WTC11 (cell line): ENCODE results near the gene NELFA. TPM values are rescaled to one million over a fixed set of nuclear protein-coding genes. Genes with fewer than 3 reads are reported as not detected.

ENCODE experiments used
- ATAC-seq: fragments of 200-7000 bp; cut with Tn5 transposase; 2 replicates; pipeline ENCODE4 v1.10.0; 2021; ENCODE audit warnings: mild to moderate bottlenecking, moderate library complexity
- CTCF ChIA-PET: fragments of 300-600 bp; sonication (Branson Sonifier 250); formaldehyde crosslinking; loops from one replicate; lab custom pipeline; 2021; ENCODE audit warnings: antibody characterized with exemption; lab: Charles Lee
- POLR2A ChIA-PET: fragments of 350-600 bp; sonication (Branson Sonifier 250); formaldehyde crosslinking; loops from one replicate; lab custom pipeline; 2021; ENCODE audit warnings: antibody characterized with exemption; lab: Charles Lee
- DNase-seq: peaks from one replicate; pipeline ENCODE4 v3.0.0; 2021; ENCODE audit warnings: low spot score
- H3K27ac Mint-ChIP-seq: 2 replicates; pipeline ENCODE4 v1.8.0; 2021; ENCODE audit warnings: mixed read lengths
- H3K27me3 Mint-ChIP-seq: 2 replicates; pipeline ENCODE4 v1.8.0; 2021; ENCODE audit warnings: low read depth, mild to moderate bottlenecking, moderate library complexity, mixed read lengths
- H3K36me3 Mint-ChIP-seq: 2 replicates; pipeline ENCODE4 v1.8.0; 2021; ENCODE audit warnings: mixed read lengths
- H3K4me1 Mint-ChIP-seq: 2 replicates; pipeline ENCODE4 v1.8.0; 2022; ENCODE audit warnings: mixed read lengths
- H3K4me3 Mint-ChIP-seq: 2 replicates; pipeline ENCODE4 v1.8.0; 2021; ENCODE audit warnings: mild to moderate bottlenecking, moderate library complexity, mixed read lengths
- H3K9me3 Mint-ChIP-seq: 2 replicates; pipeline ENCODE4 v1.8.0; 2021; ENCODE audit warnings: mixed read lengths
- AFF4 ChIP-seq: sonication (generic); formaldehyde crosslinking; IDR thresholded peaks from 2 replicates; pipeline ENCODE4 v1.8.1; 2023; ENCODE audit warnings: mild to moderate bottlenecking, missing genetic modification reagents, borderline replicate concordance
- CBFB ChIP-seq: sonication (generic); formaldehyde crosslinking; IDR thresholded peaks from 2 replicates; pipeline ENCODE4 v1.8.1; 2022; ENCODE audit warnings: mild to moderate bottlenecking, low read depth, missing genetic modification reagents
- E2F1 ChIP-seq: sonication (generic); formaldehyde crosslinking; IDR thresholded peaks from 2 replicates; pipeline ENCODE4 v1.8.0; 2022; ENCODE audit warnings: mild to moderate bottlenecking, missing genetic modification reagents
- FOXK1 ChIP-seq: sonication (generic); formaldehyde crosslinking; IDR thresholded peaks from 2 replicates; pipeline ENCODE4 v1.8.0; 2022; ENCODE audit warnings: mild to moderate bottlenecking, moderate library complexity, missing genetic modification reagents
- FOXP4 ChIP-seq: sonication (generic); formaldehyde crosslinking; IDR thresholded peaks from 2 replicates; pipeline ENCODE4 v1.8.0; 2022; ENCODE audit warnings: mild to moderate bottlenecking, missing genetic modification reagents
- GRHL2 ChIP-seq: fragments of 250-450 bp; sonication (Bioruptor Pico); IDR thresholded peaks from 2 replicates; pipeline ENCODE4 v1.8.0; 2022; ENCODE audit warnings: mild to moderate bottlenecking, moderate library complexity; ENCODE audit not compliant: insufficient replicate concordance, severe bottlenecking
- HMGA2 ChIP-seq: fragments of 250-450 bp; sonication (Bioruptor Pico); IDR thresholded peaks from 2 replicates; pipeline ENCODE4 v1.4.0; 2021; ENCODE audit warnings: mild to moderate bottlenecking, moderate library complexity
- IRF2 ChIP-seq: sonication (generic); formaldehyde crosslinking; IDR thresholded peaks from 2 replicates; pipeline ENCODE4 v1.8.0; 2022; ENCODE audit warnings: low read depth, missing genetic modification reagents, borderline replicate concordance
- MXD4 ChIP-seq: fragments of 250-450 bp; sonication (Bioruptor Pico); IDR thresholded peaks from 2 replicates; pipeline ENCODE4 v1.8.0; 2021; ENCODE audit warnings: mild to moderate bottlenecking, moderate library complexity, borderline replicate concordance
- MYBL2 ChIP-seq: sonication (generic); formaldehyde crosslinking; IDR thresholded peaks from 2 replicates; pipeline ENCODE4 v1.8.1; 2023; ENCODE audit warnings: mild to moderate bottlenecking, moderate library complexity, missing genetic modification reagents
- NFATC4 ChIP-seq: fragments of 250-450 bp; sonication (Bioruptor Pico); IDR thresholded peaks from 2 replicates; pipeline ENCODE4 v1.9.0; 2021; ENCODE audit warnings: mild to moderate bottlenecking
- NFE2L1 ChIP-seq: sonication (generic); formaldehyde crosslinking; IDR thresholded peaks from 2 replicates; pipeline ENCODE4 v1.8.1; 2023; ENCODE audit warnings: missing genetic modification reagents
- NR1H2 ChIP-seq: sonication (generic); formaldehyde crosslinking; IDR thresholded peaks from 2 replicates; pipeline ENCODE4 v1.9.0; 2021; ENCODE audit warnings: mild to moderate bottlenecking, moderate library complexity, missing genetic modification reagents
- PRRX2 ChIP-seq: fragments of 250-450 bp; sonication (Bioruptor Pico); IDR thresholded peaks from 2 replicates; pipeline ENCODE4 v1.8.0; 2021; ENCODE audit warnings: mild to moderate bottlenecking
- RELA ChIP-seq: sonication (generic); formaldehyde crosslinking; IDR thresholded peaks from 2 replicates; pipeline ENCODE4 v1.8.1; 2022; ENCODE audit warnings: missing genetic modification reagents, mild to moderate bottlenecking, borderline replicate concordance
- SMAD4 ChIP-seq: sonication (generic); formaldehyde crosslinking; IDR thresholded peaks from 2 replicates; pipeline ENCODE4 v1.8.0; 2022; ENCODE audit warnings: mild to moderate bottlenecking, missing genetic modification reagents
- USF1 ChIP-seq: sonication (generic); formaldehyde crosslinking; IDR thresholded peaks from 2 replicates; pipeline ENCODE4 v1.8.0; 2022; ENCODE audit warnings: mild to moderate bottlenecking, missing genetic modification reagents
- ZNF317 ChIP-seq: sonication (generic); formaldehyde crosslinking; IDR thresholded peaks from 2 replicates; pipeline ENCODE4 v1.8.1; 2023; ENCODE audit warnings: low read depth, mild to moderate bottlenecking, moderate library complexity, missing genetic modification reagents, borderline replicate concordance
- ZNF423 ChIP-seq: fragments of 250-450 bp; sonication (Bioruptor Pico); IDR thresholded peaks from 2 replicates; pipeline ENCODE4 v2.1.2; 2022; ENCODE audit warnings: mild to moderate bottlenecking, moderate library complexity
- ZNF671 ChIP-seq: fragments of 250-450 bp; sonication (Bioruptor Pico); IDR thresholded peaks from 2 replicates; pipeline ENCODE4 v1.8.0; 2021; ENCODE audit warnings: mild to moderate bottlenecking
- total RNA-seq: library from RNA; stranded (reverse); gene quantifications from 3 replicates; pipeline ENCODE4 v1.2.3, GENCODE V29; 2021
- TF ChIP-seq, protein P1 (sequence below): fragments of 250-450 bp; sonication (Bioruptor Pico); IDR thresholded peaks from 2 replicates; pipeline ENCODE4 v1.9.0; 2021; ENCODE audit warnings: moderate library complexity, mild to moderate bottlenecking, inconsistent platforms, borderline replicate concordance
- TF ChIP-seq, protein P2 (sequence below): sonication (generic); formaldehyde crosslinking; IDR thresholded peaks from 2 replicates; pipeline ENCODE4 v1.8.1; 2023; ENCODE audit warnings: mild to moderate bottlenecking, missing genetic modification reagents, moderate library complexity
- TF ChIP-seq, protein P3 (sequence below): fragments of 250-450 bp; sonication (Bioruptor Pico); IDR thresholded peaks from 2 replicates; pipeline ENCODE4 v2.1.2; 2022; ENCODE audit warnings: mild to moderate bottlenecking, moderate library complexity

NELFA gene
- total RNA-seq, 1 experiment from 2014 or later = 72.6 TPM

GRCh38 chr4:1975880-1976279 is 32.9 kb downstream of the NELFA start (continued):
- TF ChIP-seq AFF4 (CRISPR knock-in tag) = no peak
- no peak for TF ChIP-seq USF1 (CRISPR knock-in tag)
- TF ChIP-seq, protein P1, sequence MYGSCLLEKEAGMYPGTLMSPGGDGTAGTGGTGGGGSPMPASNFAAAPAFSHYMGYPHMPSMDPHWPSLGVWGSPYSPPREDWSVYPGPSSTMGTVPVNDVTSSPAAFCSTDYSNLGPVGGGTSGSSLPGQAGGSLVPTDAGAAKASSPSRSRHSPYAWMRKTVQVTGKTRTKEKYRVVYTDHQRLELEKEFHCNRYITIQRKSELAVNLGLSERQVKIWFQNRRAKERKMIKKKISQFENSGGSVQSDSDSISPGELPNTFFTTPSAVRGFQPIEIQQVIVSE (CRISPR knock-in tag) = no peak
- no peak for TF ChIP-seq FOXK1

DNA sequence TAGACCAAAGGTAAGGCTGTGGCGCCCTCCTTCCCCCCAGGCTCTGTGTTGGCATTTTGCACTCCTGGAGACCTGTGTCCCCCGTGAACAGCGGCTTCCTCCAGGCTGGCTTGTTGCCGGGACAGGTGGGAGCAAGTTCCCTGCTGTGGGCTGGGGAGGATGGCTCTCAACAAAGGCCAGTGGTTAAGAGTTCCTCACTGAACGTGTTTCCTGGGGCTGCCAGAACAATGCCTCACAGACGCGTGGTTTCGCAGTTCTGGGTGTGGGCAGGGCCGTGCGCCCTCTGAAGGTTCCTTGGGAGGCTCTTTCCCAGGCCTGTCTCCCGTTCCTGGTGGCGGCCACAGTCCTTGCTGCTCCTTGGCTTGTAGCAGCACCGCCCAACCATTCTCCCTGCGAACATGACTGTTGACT is 33.4 kb downstream of the NELFA start:
- no peak for TF ChIP-seq NFATC4 (CRISPR knock-in tag)
- no peak for TF ChIP-seq ZNF671 (CRISPR knock-in tag)
- no peak for TF ChIP-seq NFE2L1 (CRISPR knock-in tag)
- TF ChIP-seq, protein P2, sequence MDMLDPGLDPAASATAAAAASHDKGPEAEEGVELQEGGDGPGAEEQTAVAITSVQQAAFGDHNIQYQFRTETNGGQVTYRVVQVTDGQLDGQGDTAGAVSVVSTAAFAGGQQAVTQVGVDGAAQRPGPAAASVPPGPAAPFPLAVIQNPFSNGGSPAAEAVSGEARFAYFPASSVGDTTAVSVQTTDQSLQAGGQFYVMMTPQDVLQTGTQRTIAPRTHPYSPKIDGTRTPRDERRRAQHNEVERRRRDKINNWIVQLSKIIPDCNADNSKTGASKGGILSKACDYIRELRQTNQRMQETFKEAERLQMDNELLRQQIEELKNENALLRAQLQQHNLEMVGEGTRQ (CRISPR knock-in tag) = no peak
- TF ChIP-seq IRF2 (CRISPR knock-in tag) = no peak
- TF ChIP-seq CBFB = no peak
- TF ChIP-seq HMGA2 (CRISPR knock-in tag) = no peak
- TF ChIP-seq GRHL2 (CRISPR knock-in tag) = no peak
- no peak for TF ChIP-seq SMAD4 (CRISPR knock-in tag)
- TF ChIP-seq FOXP4 (CRISPR knock-in tag) = no peak
- TF ChIP-seq RELA (CRISPR knock-in tag) = no peak
- TF ChIP-seq PRRX2 (CRISPR knock-in tag) = no peak
- TF ChIP-seq MXD4 (CRISPR knock-in tag) = no peak
- no peak for TF ChIP-seq NR1H2 (CRISPR knock-in tag)
- TF ChIP-seq, protein P3, sequence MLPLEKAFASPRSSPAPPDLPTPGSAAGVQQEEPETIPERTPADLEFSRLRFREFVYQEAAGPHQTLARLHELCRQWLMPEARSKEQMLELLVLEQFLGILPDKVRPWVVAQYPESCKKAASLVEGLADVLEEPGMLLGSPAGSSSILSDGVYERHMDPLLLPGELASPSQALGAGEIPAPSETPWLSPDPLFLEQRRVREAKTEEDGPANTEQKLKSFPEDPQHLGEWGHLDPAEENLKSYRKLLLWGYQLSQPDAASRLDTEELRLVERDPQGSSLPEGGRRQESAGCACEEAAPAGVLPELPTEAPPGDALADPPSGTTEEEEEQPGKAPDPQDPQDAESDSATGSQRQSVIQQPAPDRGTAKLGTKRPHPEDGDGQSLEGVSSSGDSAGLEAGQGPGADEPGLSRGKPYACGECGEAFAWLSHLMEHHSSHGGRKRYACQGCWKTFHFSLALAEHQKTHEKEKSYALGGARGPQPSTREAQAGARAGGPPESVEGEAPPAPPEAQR (CRISPR knock-in tag) = no peak
- no peak for TF ChIP-seq ZNF317
- TF ChIP-seq ZNF423 (CRISPR knock-in tag) = no peak
- TF ChIP-seq E2F1 (CRISPR knock-in tag) = no peak
- TF ChIP-seq MYBL2 (CRISPR knock-in tag) = no peak
- no peak; the same call in 1 of the 2 replicates for ATAC-seq
- H3K36me3 Mint-ChIP-seq = peaks cover 56% of the 10 kb centered on the region

More for the DNA sequence above, 33.4 kb downstream of the NELFA start:
- Mint-ChIP-seq H3K4me3 (no peak overlapping the region), H3K27ac (no peak overlapping the region), H3K9me3 (no peaks in the 10 kb centered on the region), H3K4me1 (no peaks in the 10 kb centered on the region), H3K27me3 (no peaks in the 10 kb centered on the region)
- CTCF ChIA-PET = no interaction called here
- POLR2A ChIA-PET = interaction anchor here (0.5 kb wide), 1 partner anchor 42 kb away, joined by 4 read pairs; no protein-coding TSS in a partner anchor
- DNase-seq = no peak
